ENCODE measurements around the gene COL20A1.

DNA sequence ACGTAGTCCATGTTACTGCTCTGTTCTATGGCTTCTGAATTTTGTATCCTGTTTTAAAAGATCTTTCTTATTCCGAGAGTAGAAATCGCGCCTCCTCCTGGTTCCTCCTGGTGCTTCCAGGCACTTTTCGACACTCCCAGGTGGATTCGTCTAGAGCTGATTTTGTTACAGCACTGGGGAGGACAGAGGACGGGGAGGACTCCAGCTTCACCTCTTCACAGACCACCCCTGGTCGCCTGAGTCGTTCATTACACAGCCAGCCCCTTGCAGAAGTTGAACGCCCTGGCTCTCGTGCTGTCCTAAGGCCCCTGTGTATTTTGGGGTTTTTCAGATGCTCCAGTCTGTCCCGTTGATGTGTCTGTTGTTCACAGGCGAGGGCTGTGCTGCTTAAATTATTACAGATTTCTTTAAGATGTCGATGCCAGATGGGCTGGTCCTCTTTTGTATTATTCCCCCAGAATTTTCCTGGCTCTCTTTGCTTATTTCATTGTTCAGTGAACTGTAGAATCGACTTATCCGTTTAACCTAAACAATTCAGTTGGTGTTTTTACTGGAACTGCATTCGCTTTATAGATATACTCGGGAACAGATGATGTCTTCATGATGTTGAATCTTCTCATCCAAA, 30.5 kb downstream of the COL20A1 start:
- no peak for TF ChIP-seq POLR2A (IDR thresholded peaks at IDR 0.05)
- TF ChIP-seq, protein P1, sequence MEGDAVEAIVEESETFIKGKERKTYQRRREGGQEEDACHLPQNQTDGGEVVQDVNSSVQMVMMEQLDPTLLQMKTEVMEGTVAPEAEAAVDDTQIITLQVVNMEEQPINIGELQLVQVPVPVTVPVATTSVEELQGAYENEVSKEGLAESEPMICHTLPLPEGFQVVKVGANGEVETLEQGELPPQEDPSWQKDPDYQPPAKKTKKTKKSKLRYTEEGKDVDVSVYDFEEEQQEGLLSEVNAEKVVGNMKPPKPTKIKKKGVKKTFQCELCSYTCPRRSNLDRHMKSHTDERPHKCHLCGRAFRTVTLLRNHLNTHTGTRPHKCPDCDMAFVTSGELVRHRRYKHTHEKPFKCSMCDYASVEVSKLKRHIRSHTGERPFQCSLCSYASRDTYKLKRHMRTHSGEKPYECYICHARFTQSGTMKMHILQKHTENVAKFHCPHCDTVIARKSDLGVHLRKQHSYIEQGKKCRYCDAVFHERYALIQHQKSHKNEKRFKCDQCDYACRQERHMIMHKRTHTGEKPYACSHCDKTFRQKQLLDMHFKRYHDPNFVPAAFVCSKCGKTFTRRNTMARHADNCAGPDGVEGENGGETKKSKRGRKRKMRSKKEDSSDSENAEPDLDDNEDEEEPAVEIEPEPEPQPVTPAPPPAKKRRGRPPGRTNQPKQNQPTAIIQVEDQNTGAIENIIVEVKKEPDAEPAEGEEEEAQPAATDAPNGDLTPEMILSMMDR (IDR thresholded peaks at IDR 0.05): no peak

All from testis (tissue), 2 donors.